Lower lobe of right lung (tissue), 2 donors: ENCODE results near the gene ATAD3C. TPM values are rescaled to one million over a fixed set of nuclear protein-coding genes. Genes with fewer than 3 reads are reported as not detected.
A peak's percentile ranks its signal among the peaks of the same experiment; 100 is the strongest.

Source experiments
- ATAC-seq, 2 donors: fragments of 200-7000 bp; cut with Tn5 transposase; one replicate each; pipeline ENCODE4 v1.9.1; 2020 to 2022; ENCODE audit warnings: mild to moderate bottlenecking in 2 of 2, moderate library complexity in 2 of 2
- DNase-seq: peaks from one replicate; pipeline ENCODE4 v3.0.0-alpha.2; 2020
- H3K27ac ChIP-seq: fragments of 200-600 bp; one replicate; pipeline ENCODE4 v1.8.0; 2022
- H3K27me3 ChIP-seq: fragments of 200-600 bp; one replicate; pipeline ENCODE4 v1.8.0; 2022; ENCODE audit warnings: low read depth
- H3K36me3 ChIP-seq: fragments of 200-600 bp; one replicate; pipeline ENCODE4 v1.8.0; 2022; ENCODE audit warnings: mild to moderate bottlenecking
- H3K4me1 ChIP-seq: fragments of 200-600 bp; one replicate; pipeline ENCODE4 v1.8.0; 2022
- H3K4me3 ChIP-seq: fragments of 200-600 bp; one replicate; pipeline ENCODE4 v1.8.0; 2022; ENCODE audit warnings: mild to moderate bottlenecking
- H3K9me3 ChIP-seq: fragments of 200-600 bp; one replicate; pipeline ENCODE4 v1.8.0; 2022
- CTCF ChIP-seq: fragments of 200-600 bp; IDR thresholded peaks from one replicate; pipeline ENCODE4 v1.8.0; 2022; ENCODE audit warnings: antibody characterized with exemption, mild to moderate bottlenecking
- intact Hi-C: fragments of 100-400 bp; cut with DNase I; formaldehyde crosslinking; loops from one replicate; pipeline ENCODE4 v1.11.0; 2022
- total RNA-seq: library from RNA; stranded (reverse); fragmentation: NEBNext Ultra II Directional; extraction: Animal tissue kit (Norgen Biotek cat#: 25700); gene quantifications from one replicate; pipeline ENCODE4 v1.2.1, GENCODE V29; 2021
- donor health status: DM: no; HTN: yes; CAD: no; lungs with severe emphysema.

ATAD3C gene
- total RNA-seq, 1 donor from 2014 or later = 7.8 TPM

- intact Hi-C loops = no loop called here
- DNase-seq = no peak
- Histone ChIP-seq H3K4me3 (peak overlapping the region; percentile 51), H3K27ac (peak overlapping the region; percentile 72), H3K9me3 (no peaks in the 10 kb centered on the region), H3K27me3 (no peaks in the 10 kb centered on the region), H3K36me3 (no peaks in the 10 kb centered on the region), H3K4me1 (peaks cover 14% of the 10 kb centered on the region)
- ATAC-seq = no peak
- no peak for TF ChIP-seq CTCF
Measured at GRCh38 chr1:1418464-1419362, 30.8 kb upstream of the ATAD3C start.

- no peak for DNase-seq
Measured at GRCh38 chr1:1419363-1419812, 30.1 kb upstream of the ATAD3C start.

GRCh38 chr1:1419813-1420653 is 29.5 kb upstream of the ATAD3C start:
- H3K27me3 ChIP-seq = no peaks in the 10 kb centered on the region

More at GRCh38 chr1:1419363-1419812, 30.1 kb upstream of the ATAD3C start:
- peak overlapping the region; percentile 72 for H3K27ac ChIP-seq
- no peaks in the 10 kb centered on the region for H3K36me3 ChIP-seq
- no peaks in the 10 kb centered on the region for H3K9me3 ChIP-seq
- no peak for TF ChIP-seq CTCF
- H3K4me1 ChIP-seq = peaks cover 14% of the 10 kb centered on the region
- peak overlapping the region; percentile 51 for H3K4me3 ChIP-seq
- H3K27me3 ChIP-seq = no peaks in the 10 kb centered on the region
- ATAC-seq = peak; percentile 3 to 41
- intact Hi-C loops = no loop called here

GRCh38 chr1:1420654-1421141 is 28.8 kb upstream of the ATAD3C start:
- ATAC-seq (peak; percentile 29 to 57), DNase-seq (peak; percentile 46)
- Histone ChIP-seq H3K27ac (peak overlapping the region; percentile 81), H3K27me3 (no peaks in the 10 kb centered on the region), H3K4me1 (peaks cover 14% of the 10 kb centered on the region), H3K36me3 (no peaks in the 10 kb centered on the region), H3K4me3 (peak overlapping the region; percentile 48), H3K9me3 (no peaks in the 10 kb centered on the region)
- intact Hi-C loops = no loop called here
- TF ChIP-seq CTCF = no peak

More at GRCh38 chr1:1419813-1420653, 29.5 kb upstream of the ATAD3C start:
- intact Hi-C loops = no loop called here
- H3K27ac ChIP-seq = peak overlapping the region; percentile 81
- peaks cover 14% of the 10 kb centered on the region for H3K4me1 ChIP-seq
- no peaks in the 10 kb centered on the region for H3K9me3 ChIP-seq
- ATAC-seq (peak; percentile 59 to 71), DNase-seq (peak; percentile 48)
- no peaks in the 10 kb centered on the region for H3K36me3 ChIP-seq
- H3K4me3 ChIP-seq = peak overlapping the region; percentile 51
- TF ChIP-seq CTCF = no peak
